Glomerular visceral epithelial cell (primary cell): ENCODE results near the gene ANAPC2.
"Not testable (repeated sequence)": the region's sequence is repeated elsewhere in the genome, so short reads cannot be mapped to it uniquely, and the experiment has no call there.

Experiments used
- DNase-seq: peaks from one replicate; pipeline ENCODE4 v3.0.0-alpha.2; 2016; ENCODE audit errors: extremely low spot score

Gene ANAPC2

DNA sequence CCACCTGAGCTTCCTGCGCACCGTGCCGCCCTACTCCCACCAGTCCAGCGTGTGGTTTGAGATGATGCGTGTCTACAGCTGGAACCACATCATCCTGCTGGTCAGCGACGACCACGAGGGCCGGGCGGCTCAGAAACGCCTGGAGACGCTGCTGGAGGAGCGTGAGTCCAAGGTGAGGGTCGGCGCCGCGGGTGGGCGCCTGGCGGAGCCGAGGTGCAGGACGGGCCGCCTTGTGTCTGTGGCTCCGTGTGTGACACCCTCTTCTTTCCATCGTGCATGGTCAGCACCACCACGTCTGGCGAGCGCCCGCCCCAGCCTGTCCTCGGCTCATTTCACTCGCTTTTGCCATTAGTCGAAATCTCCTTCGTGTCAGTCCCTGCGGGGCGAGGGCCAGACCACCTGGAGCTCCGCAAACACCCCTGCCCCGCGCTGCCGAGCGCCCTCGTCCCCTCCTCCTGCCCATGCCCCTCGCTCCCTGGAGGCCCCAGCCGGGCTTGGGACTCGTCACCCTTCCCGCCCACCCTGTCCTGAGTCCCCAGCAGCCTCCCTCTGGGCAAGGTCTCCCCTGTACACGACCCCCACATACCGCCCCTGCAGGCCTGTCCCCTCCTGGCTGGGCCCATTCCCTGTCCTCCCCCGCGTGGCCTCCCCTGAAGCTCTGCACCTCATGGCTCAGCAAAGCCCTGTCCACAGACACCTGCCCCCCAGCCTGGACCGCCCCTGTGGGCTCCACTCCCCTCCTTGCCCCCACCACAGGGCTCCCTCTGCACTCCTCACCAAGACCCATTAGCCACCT lies 42.4 kb downstream of the ANAPC2 start:
- no peak for DNase-seq

DNA sequence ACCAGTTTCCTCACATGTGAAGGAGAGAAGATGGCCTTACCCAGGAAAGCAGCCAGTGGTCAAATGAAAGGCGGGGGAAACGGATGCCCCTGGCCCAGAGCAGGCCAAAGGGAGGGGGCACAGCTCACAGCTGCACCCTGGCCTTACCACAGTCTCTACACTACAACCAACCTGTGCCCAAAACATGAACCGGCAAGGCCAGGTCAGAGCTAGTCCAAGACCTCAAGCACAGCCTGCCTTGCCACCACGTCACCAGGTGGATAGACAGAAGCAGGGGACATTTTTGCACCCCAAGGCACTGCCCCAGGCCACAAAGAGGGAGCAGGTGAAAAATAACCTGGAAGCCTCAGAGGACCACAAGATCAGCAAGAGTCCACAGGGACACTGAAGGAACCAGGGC lies 44.9 kb downstream of the ANAPC2 start:
- DNase-seq, result no peak

DNA sequence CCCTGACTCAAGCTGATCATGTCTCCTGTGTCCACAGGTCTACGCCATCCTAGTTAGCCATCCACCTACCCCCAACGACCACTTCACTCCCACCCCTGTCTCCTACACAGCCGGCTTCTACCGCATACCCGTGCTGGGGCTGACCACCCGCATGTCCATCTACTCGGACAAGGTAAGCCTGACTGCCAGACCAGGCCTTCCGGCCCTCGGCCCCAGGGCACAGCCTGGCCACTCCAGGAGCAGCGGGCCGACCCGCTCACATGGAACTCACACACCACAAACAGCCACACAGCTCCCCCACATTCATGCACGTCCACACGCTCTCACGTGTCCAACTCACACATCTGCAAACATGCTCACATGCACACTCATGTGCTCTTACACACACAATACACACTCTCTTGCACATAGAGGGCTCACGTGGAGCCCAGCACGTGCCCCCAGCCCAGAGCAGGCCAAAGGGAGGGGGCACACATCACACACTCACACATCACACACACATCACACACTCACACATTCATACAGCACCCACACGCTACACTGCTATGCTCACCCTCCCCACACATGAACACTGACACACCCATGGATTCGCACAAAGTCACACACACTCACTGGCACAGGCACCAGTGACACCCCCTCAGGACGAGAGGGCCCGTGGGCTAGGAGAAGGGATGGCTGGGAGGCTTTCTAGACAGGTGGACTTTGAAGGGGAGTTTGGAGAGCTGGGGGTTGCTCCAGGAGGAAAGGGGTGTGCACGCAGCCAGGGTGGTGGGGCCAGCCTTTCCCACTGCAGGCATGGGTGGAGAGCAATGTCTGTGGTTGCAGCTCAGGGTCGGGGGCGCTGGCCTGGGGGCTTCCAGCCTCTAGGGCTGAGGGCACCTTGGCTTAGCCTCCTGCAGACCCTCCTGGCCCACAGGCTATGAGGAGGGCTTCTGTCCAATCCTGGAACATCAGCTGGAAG lies 46.1 kb downstream of the ANAPC2 start:
- DNase-seq, result no peak

DNA sequence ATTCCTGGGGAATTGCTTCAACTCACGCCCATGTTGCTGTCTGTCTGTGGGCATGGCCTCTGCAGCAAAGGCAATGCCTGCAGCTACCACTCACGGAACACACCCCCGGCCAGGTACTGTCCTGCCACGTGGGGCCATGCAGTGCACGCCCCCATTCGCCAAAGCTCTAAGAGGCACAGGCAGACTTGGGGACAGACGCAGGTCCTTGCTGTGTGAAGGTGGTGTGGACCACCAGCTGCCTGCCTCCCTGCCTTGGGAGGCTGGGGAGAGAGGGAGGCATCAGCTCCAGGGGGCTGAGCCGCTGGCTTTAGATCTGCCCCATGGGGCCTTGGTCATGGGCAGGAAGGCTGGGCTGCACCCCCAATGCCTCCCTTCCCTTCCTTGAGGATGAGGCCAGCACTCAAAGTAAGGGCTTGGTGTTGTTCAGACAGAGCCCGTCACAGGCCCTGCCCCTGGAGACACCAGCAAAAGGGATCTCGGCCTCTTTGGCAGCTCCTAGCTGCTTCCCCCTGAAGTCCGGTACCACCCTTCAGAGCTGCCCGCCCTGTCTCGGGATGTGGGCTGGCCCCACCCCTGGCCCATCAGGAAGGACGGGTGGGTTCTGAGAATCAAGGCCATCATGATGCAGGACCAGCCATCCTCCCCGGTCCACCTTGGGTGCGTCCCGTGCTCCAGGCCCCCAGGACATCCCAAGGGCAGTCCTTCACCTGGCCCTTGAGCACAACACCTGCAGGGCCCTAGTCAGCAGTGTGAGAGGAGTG lies 47.1 kb downstream of the ANAPC2 start:
- no peak for DNase-seq

DNA sequence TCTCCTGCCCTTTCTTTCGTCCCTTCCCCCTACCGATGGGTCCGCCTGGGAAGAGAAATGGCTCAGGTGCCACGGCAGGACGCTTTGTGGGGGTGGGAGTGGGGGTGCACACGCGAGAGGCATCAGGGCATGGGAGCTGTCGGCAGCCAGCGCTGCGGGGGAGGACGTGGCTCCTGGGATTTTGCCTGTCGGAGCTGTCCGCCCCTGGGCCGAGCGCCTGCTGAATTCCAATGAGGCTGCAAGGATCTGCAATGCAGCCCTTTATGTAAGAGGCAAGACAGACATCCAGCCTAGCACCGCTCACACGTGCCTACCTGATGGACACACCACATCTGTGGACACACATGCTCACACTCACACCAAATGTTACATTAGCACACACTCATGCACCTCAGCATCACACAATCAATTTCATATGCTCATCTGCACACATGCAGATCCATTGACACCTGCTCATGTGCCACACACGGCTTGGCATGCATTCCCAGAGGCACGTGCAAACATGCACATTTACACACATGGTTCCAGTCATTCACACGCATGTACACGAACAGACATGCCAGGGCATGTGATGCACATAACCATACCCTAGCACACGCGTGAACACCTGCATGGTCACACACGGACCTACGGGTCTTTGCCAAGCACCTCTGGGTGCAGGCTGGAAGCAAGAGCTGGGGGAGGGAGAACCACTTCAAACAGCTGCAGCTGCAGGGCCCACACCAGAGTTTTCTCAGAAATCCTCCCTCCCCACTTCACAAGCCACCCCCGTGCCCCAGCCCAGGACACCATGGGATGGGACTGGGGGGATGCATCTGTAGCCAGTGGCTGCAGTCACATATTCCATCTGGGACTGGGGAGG lies 48.0 kb downstream of the ANAPC2 start:
- DNase-seq, result no peak

DNA sequence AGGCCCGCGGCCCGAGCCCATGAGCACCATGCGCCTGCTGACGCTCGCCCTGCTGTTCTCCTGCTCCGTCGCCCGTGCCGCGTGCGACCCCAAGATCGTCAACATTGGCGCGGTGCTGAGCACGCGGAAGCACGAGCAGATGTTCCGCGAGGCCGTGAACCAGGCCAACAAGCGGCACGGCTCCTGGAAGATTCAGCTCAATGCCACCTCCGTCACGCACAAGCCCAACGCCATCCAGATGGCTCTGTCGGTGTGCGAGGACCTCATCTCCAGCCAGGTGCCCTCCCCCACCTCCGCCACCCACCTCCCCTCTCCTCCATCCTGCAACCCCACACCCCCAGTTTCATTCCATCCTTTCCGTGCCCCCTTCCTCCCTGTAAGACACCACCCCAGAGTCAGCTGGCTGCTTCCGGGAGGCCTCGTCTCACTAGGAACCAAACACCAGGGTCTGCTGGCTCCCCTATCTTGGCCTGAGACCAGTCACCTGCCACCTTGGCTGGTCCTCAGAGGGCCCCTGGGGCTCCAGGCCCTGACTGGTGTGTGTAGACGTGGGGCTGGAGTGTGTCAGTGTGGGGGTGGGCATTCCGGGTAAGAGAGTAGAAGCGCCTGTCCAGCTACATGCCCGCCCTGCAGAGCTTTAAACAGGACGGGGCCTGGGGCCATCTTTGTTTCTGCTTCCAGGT lies 48.8 kb downstream of the ANAPC2 start:
- no peak for DNase-seq

DNA sequence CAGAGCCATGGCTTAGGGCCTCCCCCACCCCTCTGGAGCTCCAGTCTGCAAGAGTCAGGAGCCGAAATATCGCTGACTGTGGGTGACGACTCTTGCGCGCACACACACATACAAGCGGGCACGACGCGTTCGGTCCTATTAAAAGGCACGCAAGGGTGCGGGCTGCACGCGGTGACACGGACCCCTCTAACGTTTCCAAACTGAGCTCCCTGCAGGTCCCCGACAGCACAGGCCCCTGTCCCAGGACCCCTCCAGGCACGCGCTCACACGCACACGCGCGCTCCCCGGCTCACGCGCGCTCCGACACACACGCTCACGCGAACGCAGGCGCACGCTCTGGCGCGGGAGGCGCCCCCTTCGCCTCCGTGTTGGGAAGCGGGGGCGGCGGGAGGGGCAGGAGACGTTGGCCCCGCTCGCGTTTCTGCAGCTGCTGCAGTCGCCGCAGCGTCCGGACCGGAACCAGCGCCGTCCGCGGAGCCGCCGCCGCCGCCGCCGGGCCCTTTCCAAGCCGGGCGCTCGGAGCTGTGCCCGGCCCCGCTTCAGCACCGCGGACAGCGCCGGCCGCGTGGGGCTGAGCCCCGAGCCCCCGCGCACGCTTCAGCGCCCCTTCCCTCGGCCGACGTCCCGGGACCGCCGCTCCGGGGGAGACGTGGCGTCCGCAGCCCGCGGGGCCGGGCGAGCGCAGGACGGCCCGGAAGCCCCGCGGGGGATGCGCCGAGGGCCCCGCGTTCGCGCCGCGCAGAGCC lies 49.5 kb downstream of the ANAPC2 start, which contains the start of gene GRIN1:
Gene GRIN1, plus strand, starts transcription at position 433 of the 746 bp plus-strand sequence. CDS start 333 bp downstream, outside the sequence.
- no peak for DNase-seq

DNA sequence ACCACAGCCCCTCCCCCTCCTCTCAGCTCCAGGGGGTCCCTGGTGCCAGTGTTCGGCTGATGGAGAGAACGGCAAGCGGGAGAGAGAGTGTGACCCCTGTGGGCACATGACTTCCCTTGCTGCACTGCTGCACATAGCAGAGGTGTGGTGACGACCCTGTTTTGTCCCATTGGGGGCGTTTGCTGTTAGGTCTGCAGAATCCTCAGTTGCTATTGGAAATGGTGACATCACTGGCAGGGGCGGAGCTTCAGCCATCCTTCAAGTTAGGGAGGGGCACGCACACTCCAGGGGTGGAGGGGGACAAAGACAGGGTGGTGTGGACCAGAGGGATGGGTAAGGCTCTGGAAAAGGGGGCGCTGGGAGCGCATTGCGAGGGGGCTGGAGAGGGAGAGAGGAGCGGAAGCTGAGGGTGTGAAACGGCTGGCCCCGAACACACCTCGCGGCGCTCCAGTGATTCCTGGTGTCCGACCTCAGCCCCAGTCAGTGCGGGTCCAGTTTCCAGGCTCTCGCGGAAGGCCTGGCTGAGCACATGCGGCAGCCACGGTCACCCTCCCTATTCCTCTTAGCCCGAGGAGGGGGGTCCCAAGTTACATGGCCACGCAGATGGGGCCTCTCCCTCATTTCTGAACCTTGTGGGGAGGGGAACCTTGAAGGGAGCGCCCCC lies 50.2 kb downstream of the ANAPC2 start:
- DNase-seq, result no peak

DNA sequence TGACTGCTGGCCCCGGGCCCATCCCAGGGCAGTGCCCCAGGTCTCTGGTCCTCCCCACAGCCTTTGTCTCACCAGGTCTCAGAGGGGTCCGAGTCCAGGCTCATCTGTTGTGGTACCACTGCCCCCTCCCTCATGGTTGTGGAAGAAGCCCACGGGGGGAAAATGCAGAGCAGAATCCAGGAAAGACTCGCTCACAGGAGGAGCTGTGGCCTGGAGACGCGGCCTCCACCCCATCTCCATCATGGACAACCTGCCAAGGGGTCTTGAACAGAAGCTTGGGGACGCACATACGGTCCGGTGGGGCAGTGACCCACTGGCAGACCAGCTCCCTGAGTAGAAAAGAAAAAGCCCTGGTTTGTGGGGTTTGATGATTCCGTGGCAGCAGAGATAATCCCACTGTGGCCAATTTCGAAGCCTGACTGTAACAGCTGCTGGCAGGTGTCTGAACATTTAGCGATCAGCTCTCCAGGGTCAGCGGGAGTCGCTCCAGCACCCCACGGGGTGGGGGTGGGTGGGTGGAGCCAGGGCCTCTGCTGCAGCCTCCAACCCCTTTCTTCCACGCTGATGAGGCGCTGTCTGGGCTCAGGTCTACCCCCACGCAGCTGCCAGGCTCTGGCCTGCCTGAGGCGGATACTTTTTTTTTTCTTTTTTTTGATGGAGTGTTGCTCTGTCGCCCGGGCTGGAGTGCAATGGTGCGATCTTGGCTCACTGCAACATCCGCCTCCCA lies 51.3 kb downstream of the ANAPC2 start:
- no peak for DNase-seq

DNA sequence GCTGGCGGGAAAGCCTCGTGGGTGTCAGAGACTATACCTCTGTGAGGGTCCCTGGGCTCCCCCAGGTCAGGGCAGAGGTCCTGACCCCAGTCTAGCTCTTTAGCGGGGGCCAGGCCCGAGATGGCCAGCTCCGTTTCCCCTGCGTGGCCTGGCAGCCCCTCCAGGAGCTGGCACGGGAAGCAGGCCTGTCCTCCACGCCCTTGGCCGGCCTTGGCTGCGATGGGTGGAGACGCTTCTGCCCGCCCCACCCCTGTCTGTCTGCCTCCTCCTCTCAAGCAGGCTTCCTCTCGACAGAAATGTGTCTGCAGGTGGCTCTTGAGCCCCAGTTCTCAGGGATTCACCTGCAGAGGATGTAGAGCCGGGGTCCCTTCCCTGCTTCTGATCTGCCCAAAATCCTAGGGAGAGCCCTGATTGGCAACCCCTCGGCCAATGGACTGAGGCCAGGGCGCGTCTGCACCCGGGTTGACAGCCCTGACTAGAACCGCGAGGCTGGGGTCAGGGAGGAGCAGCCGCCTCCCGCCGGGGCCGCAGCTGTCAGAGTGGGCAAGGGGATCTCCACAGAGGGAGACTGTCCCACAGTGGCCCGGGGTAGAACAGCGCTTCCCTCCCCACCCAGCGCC lies 52.0 kb downstream of the ANAPC2 start:
- no peak for DNase-seq

DNA sequence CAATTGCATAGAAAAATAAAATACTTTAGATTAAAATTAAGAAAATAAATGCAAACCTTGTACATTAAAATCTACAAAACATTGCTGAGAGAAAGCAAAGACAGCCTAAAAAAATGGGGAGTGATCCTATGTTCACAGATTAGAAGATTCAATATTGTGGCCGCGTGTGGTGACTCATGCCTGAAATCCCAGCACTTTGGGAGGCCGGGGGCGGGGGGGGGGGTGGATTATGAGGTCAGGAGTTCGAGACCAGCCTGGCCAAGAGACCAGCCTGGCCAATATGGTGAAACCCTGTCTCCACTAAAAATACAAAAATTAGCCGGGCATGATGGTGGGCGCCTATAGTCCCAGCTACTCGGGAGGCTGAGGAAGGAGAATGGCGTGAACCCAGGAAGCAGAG lies 53.2 kb downstream of the ANAPC2 start:
- not testable (repeated sequence) for DNase-seq

DNA sequence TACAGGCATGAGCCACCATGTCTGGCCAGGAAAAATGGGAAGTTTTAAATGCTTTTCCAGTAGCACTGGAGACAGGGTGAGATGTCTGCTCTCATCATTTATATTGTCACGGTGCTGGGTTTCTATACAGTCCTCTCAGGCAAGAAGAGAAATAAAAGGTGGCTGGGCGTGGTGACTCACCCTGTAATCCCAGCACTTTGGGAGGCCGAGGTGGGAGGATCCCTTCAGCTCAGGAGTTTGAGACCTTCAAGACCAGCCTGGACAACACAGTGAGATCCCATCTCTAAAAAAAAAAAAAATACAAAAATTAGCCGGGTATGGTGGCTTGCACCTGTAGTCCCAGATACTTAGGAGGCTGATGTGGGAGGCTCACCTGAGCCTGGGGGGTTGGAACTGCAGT lies 54.2 kb downstream of the ANAPC2 start:
- DNase-seq, result no peak

DNA sequence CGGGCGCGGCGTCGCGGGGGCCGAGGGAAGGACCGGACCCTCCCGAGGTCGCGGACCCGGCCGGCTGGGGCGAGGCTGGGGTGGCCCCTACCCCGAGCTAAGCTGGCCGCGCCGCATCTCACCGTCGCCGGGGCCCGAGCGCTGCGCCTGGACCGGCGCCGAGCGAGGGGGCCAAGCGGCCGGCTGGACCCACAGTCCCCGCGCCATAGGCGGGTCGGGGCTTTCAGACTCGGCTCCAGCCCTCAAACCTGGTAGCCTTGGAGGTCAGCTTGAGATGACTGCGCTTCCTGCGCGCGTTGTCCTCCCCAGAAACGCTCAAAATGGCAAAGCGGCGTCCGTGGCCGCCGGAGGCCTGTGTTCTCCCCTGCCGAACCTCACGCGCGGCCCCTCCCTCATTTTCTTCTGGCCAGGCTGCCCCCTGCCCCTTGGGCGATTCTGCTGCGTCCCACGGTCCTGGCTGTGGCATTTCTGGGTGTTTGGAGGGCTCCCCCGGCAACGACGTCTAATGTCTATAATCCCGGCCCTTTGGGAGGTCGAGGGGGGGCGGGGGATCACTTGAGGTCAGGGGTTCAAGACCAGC lies 58.1 kb downstream of the ANAPC2 start:
- peak; percentile 25 for DNase-seq

DNA sequence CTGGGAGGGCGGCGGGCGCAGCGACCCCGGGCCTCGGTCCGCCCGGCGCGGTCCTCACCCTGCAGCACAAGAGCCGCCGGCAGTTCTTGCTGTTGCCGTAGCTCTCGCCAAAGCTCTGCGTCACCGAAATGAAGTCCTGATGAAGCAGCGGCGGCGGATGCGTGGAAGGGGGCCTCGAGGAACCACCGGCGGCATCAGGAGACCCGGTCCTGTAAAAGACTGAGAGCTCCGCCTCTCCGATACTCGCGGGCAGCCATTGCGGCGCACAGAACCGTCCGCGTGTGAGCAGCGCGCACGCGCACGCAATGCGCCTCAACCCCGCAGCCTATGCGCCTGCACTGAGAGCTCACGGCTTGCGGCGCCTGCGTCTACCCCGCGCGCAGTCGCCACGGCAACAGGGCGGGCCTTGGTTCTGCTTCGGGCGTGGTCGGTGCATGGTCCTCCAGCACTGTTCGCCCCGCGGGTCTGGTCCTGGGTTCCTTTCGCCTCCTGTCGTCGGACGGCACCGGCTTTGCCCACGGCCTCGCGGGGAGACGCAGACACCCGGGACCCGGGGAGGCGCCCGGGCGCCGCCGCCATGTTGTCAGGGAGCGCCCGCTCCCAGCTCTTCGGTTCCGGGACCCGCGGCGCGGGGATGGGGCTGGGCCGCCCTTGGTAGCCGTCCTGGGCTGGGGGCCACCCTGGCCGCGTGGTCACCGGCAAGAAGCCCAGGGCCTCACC lies 58.7 kb downstream of the ANAPC2 start:
- DNase-seq, result peak; percentile 91

DNA sequence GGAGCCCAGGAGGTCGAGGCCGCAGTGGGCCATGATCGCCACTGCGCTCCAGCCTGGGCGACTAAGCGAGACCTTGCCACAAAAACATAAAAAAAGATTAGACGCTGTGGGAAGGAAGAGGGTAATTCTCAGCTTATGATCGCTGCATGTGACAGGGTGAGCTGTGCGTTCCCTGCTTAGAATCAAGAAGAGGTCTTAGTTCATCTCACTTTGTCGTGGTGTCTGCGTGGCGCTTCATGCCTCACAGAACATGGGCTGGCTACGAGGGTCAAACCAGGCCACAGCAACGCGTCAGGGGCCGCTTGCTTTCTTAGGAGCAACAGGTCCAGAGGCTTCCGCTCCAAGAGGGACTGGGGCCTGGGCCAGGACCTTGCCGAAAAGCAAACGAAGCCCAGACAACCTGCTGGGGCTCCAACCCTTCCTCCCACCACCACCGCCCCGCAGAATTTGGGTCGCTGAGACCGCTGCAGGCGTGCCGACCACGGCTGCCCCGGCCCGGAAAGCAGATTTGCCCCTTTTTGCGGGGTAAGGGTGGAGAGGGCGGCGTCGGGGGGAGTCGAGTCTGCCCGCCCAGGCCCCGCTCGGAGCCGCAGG lies 59.4 kb downstream of the ANAPC2 start:
- no peak for DNase-seq

DNA sequence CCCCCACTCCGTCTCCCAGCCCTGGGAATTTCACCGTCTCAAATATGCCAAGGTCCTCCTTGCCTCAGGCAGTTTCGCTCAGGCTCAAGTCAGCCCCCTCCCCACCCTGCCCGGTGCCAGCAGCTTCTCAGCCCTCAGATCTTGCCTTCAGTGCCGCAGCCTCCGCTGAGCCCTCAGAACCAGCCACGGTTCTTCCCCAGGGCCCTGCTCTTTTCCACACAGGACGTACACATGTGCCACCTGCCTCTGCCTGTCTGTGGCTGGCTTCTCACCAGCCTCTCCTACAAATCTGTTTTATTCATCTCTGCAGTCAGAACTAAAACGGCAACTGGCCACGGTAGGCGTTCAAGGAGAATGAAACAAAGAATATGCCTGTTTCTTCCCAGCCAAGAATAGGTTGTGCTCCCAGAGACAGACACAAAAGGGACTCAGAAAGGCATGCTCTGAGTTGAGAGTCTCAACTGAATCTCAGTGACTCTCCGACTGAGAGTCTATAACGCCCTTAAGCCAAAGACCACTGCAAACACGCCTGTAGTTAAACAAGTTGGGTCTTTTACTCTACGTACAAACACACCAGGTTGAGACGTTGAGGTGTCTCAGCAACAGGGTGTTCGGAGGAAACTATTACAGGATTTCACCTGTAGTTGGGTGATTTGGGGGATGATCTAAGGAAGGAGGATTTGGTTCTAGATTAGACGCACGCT lies 60.0 kb downstream of the ANAPC2 start:
- DNase-seq, result no peak
